HepG2 (cell line): ENCODE data around the gene LENEP. TPM values are rescaled to one million over a fixed set of nuclear protein-coding genes. Genes with fewer than 3 reads are reported as not detected.
A peak's percentile ranks its signal among the peaks of the same experiment; 100 is the strongest.

ENCODE experiments used
- CREM ChIP-seq, 2 experiments: sonication (generic) in 1 of 2; formaldehyde crosslinking in 1 of 2; IDR thresholded peaks; 2 replicates each; pipeline versions ENCODE4 v1.4.0 to v1.6.1; 2016 to 2020; ENCODE audit warnings: antibody characterized with exemption in 1 of 2, mild to moderate bottlenecking in 1 of 2, missing genetic modification reagents in 1 of 2
- EEA1 ChIP-seq: sonication (generic); formaldehyde crosslinking; IDR thresholded peaks from 2 replicates; pipeline ENCODE4 v1.5.1; 2020; ENCODE audit warnings: mild to moderate bottlenecking, missing genetic modification reagents, borderline replicate concordance
- FOXC1 ChIP-seq: sonication (generic); formaldehyde crosslinking; IDR thresholded peaks from 2 replicates; pipeline ENCODE4 v1.8.0; 2022; ENCODE audit warnings: mild to moderate bottlenecking, missing genetic modification reagents, borderline replicate concordance
- KDM5B ChIP-seq: sonication (generic); formaldehyde crosslinking; IDR thresholded peaks from 2 replicates; pipeline ENCODE4 v1.4.0; 2020; ENCODE audit warnings: missing genetic modification reagents, mild to moderate bottlenecking, borderline replicate concordance
- PHF8 ChIP-seq: sonication (generic); formaldehyde crosslinking; IDR thresholded peaks from 2 replicates; pipeline ENCODE4 v1.5.0; 2020; ENCODE audit warnings: missing genetic modification reagents
- RBAK ChIP-seq: sonication (generic); formaldehyde crosslinking; IDR thresholded peaks from 2 replicates; pipeline ENCODE4 v1.5.1; 2020; ENCODE audit warnings: mild to moderate bottlenecking, missing genetic modification reagents
- SOX5 ChIP-seq: IDR thresholded peaks from 2 replicates; pipeline ENCODE4 v1.6.1; 2016; ENCODE audit warnings: borderline replicate concordance
- SPEN ChIP-seq: sonication (generic); formaldehyde crosslinking; IDR thresholded peaks from 2 replicates; pipeline ENCODE4 v1.5.1; 2020; ENCODE audit warnings: low read depth, mild to moderate bottlenecking, missing genetic modification reagents
- TAF1 ChIP-seq: sonication (generic); formaldehyde crosslinking; IDR thresholded peaks from 2 replicates; pipeline ENCODE4 v1.4.0; 2020; ENCODE audit warnings: missing genetic modification reagents
- TBL1XR1 ChIP-seq: fragments of 150-350 bp; IDR thresholded peaks from 2 replicates; pipeline ENCODE4 v1.6.1; 2014; ENCODE audit warnings: borderline replicate concordance, low read length; ENCODE audit not compliant: partially characterized antibody
- TFDP2 ChIP-seq: sonication (generic); formaldehyde crosslinking; IDR thresholded peaks from 2 replicates; pipeline ENCODE4 v1.4.0; 2020; ENCODE audit warnings: missing genetic modification reagents
- THAP9 ChIP-seq: sonication (generic); formaldehyde crosslinking; IDR thresholded peaks from 2 replicates; pipeline ENCODE4; 2020; ENCODE audit warnings: missing genetic modification reagents, mild to moderate bottlenecking, borderline replicate concordance
- ZBTB26 ChIP-seq: IDR thresholded peaks from 2 replicates; pipeline ENCODE4 v1.6.1; 2016; ENCODE audit warnings: missing compliant biosample characterization, missing genetic modification reagents, borderline replicate concordance
- ZNF558 ChIP-seq: sonication (generic); formaldehyde crosslinking; IDR thresholded peaks from 2 replicates; pipeline ENCODE4 v1.9.0; 2022; ENCODE audit warnings: mild to moderate bottlenecking, missing genetic modification reagents, borderline replicate concordance
- ZNF614 ChIP-seq: IDR thresholded peaks from 2 replicates; pipeline ENCODE4 v1.6.1; 2018; ENCODE audit warnings: missing biosample characterization, missing genetic modification reagents, inconsistent platforms, borderline replicate concordance
- ZNF644 ChIP-seq: IDR thresholded peaks from 2 replicates; pipeline ENCODE4 v1.6.1; 2016; ENCODE audit warnings: low read depth
- ZNF788 ChIP-seq: sonication (generic); formaldehyde crosslinking; IDR thresholded peaks from 2 replicates; pipeline ENCODE4 v1.5.0; 2020; ENCODE audit warnings: mild to moderate bottlenecking, missing genetic modification reagents, borderline replicate concordance
- polyA plus RNA-seq, 8 experiments: library from polyadenylated mRNA; depleted of rRNA in 3 of 8; stranded (reverse) in 7 of 8; unstranded in 1 of 8; fragments of >200 nt; fragmentation: Illumina TruSeq in 4 of 8; extraction: Trizol in 4 of 8; gene quantifications; 2 replicates each; pipeline versions ENCODE4 v1.2.1 to v1.2.3, GENCODE V29; 2011 to 2016; ENCODE audit warnings: low read depth in 4 of 8, missing spikeins in 1 of 8, mixed read lengths in 1 of 8; ENCODE audit not compliant: insufficient read depth in 1 of 8
- total RNA-seq, 5 experiments: library from RNA; depleted of rRNA; stranded (reverse); fragments of >200 nt; fragmentation: Illumina TruSeq; extraction: Trizol; gene quantifications; 2 replicates each; pipeline ENCODE4 v1.2.3, GENCODE V29; 2016; ENCODE audit warnings: low read depth in 1 of 5
- TF ChIP-seq, protein P1 (sequence below): sonication (generic); formaldehyde crosslinking; IDR thresholded peaks from 2 replicates; pipeline ENCODE4 v1.8.1; 2022; ENCODE audit warnings: low read depth, mild to moderate bottlenecking, missing genetic modification reagents
- TF ChIP-seq, protein P2 (sequence below): sonication (generic); formaldehyde crosslinking; IDR thresholded peaks from 2 replicates; pipeline ENCODE4 v1.4.0; 2020; ENCODE audit warnings: missing genetic modification reagents

LENEP gene
- total and polyA plus RNA-seq, 2 of the 13 experiments (the other 11 are each of a cell fraction or from before 2014, with no cell fraction given) = 0.29 TPM; not detected in 1

GRCh38 chr1:154972517-154973343 lies 20.7 kb upstream of the LENEP start (continued):
- 0 out of 2 replicates have a peak, but pooled peaks have one; percentile 32 for TF ChIP-seq THAP9 (CRISPR knock-in tag)
- TF ChIP-seq TFDP2 (CRISPR knock-in tag) = peak; percentile 94
- TF ChIP-seq SPEN (CRISPR knock-in tag) = peak; percentile 64; the same call in 1 of the 2 replicates
- no peak for TF ChIP-seq RBAK (CRISPR knock-in tag)
- TF ChIP-seq ZNF558 = no peak
- no peak for TF ChIP-seq FOXC1
- peak; percentile 69 for TF ChIP-seq CREM (IDR thresholded peaks at IDR 0.05)
- no peak for TF ChIP-seq CREM (CRISPR knock-in tag; IDR thresholded peaks at IDR 0.05)
- TF ChIP-seq, protein P1, sequence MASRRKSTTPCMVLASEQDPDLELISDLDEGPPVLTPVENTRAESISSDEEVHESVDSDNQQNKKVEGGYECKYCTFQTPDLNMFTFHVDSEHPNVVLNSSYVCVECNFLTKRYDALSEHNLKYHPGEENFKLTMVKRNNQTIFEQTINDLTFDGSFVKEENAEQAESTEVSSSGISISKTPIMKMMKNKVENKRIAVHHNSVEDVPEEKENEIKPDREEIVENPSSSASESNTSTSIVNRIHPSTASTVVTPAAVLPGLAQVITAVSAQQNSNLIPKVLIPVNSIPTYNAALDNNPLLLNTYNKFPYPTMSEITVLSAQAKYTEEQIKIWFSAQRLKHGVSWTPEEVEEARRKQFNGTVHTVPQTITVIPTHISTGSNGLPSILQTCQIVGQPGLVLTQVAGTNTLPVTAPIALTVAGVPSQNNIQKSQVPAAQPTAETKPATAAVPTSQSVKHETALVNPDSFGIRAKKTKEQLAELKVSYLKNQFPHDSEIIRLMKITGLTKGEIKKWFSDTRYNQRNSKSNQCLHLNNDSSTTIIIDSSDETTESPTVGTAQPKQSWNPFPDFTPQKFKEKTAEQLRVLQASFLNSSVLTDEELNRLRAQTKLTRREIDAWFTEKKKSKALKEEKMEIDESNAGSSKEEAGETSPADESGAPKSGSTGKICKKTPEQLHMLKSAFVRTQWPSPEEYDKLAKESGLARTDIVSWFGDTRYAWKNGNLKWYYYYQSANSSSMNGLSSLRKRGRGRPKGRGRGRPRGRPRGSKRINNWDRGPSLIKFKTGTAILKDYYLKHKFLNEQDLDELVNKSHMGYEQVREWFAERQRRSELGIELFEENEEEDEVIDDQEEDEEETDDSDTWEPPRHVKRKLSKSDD (CRISPR knock-in tag) = no peak
- no peak for TF ChIP-seq TBL1XR1
- TF ChIP-seq SOX5 = peak; percentile 53; the same call in 1 of the 2 replicates
- no peak for TF ChIP-seq PHF8 (CRISPR knock-in tag)
- no peak; the same call in 1 of the 2 replicates for TF ChIP-seq ZNF614 (CRISPR knock-in tag)
- no peak for TF ChIP-seq EEA1 (CRISPR knock-in tag)
- TF ChIP-seq ZNF644 (CRISPR knock-in tag) = peak; percentile 22; the same call in 1 of the 2 replicates
- no peak for TF ChIP-seq ZBTB26 (CRISPR knock-in tag)
- TF ChIP-seq KDM5B = peak; percentile 46; the same call in 1 of the 2 replicates
- peak; percentile 63; the same call in 1 of the 2 replicates for TF ChIP-seq TAF1 (CRISPR knock-in tag)
- peak; percentile 50; the same call in 1 of the 2 replicates for TF ChIP-seq ZNF788 (CRISPR knock-in tag)
- TF ChIP-seq, protein P2, sequence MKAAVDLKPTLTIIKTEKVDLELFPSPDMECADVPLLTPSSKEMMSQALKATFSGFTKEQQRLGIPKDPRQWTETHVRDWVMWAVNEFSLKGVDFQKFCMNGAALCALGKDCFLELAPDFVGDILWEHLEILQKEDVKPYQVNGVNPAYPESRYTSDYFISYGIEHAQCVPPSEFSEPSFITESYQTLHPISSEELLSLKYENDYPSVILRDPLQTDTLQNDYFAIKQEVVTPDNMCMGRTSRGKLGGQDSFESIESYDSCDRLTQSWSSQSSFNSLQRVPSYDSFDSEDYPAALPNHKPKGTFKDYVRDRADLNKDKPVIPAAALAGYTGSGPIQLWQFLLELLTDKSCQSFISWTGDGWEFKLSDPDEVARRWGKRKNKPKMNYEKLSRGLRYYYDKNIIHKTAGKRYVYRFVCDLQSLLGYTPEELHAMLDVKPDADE = no peak
